IPS-18a (cell line): ENCODE data around the gene FOXRED2.

ENCODE experiments used
- H3K27ac ChIP-seq: one replicate; pipeline ENCODE4 v1.5.1; 2013; ENCODE audit warnings: low read length
- H3K27me3 ChIP-seq: one replicate; pipeline ENCODE4 v1.6.1; 2013; ENCODE audit warnings: mild to moderate bottlenecking, low read length; ENCODE audit not compliant: control insufficient read depth, insufficient read depth
- H3K36me3 ChIP-seq: one replicate; pipeline ENCODE4 v1.6.1; 2013; ENCODE audit warnings: low read depth, low read length; ENCODE audit not compliant: control insufficient read depth
- H3K4me1 ChIP-seq: one replicate; pipeline ENCODE4 v1.6.1; 2013; ENCODE audit warnings: low read depth, low read length; ENCODE audit not compliant: control insufficient read depth
- H3K4me3 ChIP-seq: one replicate; pipeline ENCODE4 v1.5.1; 2013; ENCODE audit warnings: low read length
- H3K9ac ChIP-seq: one replicate; pipeline ENCODE4 v1.6.1; 2013; ENCODE audit warnings: mild to moderate bottlenecking, low read length, moderate library complexity
- H3K9me3 ChIP-seq: one replicate; pipeline ENCODE4 v1.6.1; 2013; ENCODE audit warnings: low read depth, low read length; ENCODE audit not compliant: control insufficient read depth

The FOXRED2 gene

GRCh38 chr22:36512991-36513390 lies 6.2 kb upstream of the FOXRED2 start:
- Histone ChIP-seq H3K4me1 (no peaks in the 10 kb centered on the region), H3K36me3 (peaks cover 70% of the 10 kb centered on the region), H3K4me3 (no peak overlapping the region), H3K9me3 (no peaks in the 10 kb centered on the region), H3K9ac (no peak overlapping the region), H3K27ac (no peak overlapping the region), H3K27me3 (no peaks in the 10 kb centered on the region)

DNA sequence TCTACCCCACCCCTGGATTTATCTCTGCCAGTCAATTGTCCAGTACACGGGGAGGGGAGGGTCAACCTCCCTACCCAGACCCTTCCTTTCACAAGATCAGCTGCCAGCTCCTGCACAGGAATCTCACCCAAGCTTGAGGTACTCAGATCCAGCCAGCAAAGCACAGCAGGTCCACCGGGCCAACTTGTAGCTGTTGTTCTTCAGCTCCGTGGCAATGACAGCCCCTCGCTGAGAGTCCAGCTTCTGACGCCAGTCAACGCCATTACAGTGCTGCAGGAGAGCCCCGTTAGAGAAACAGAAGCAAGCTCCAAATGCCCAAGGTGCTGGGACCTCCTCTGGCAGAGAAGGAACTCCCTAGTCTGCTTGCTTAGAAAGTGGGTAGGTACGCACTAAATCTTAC lies 5.5 kb upstream of the FOXRED2 start:
- peaks cover 65% of the 10 kb centered on the region for H3K36me3 ChIP-seq
- no peaks in the 10 kb centered on the region for H3K9me3 ChIP-seq
- H3K4me3 ChIP-seq = no peak overlapping the region
- no peak overlapping the region for H3K9ac ChIP-seq
- peaks cover 5% of the 10 kb centered on the region for H3K27me3 ChIP-seq
- H3K27ac ChIP-seq = no peak overlapping the region
- no peaks in the 10 kb centered on the region for H3K4me1 ChIP-seq

DNA sequence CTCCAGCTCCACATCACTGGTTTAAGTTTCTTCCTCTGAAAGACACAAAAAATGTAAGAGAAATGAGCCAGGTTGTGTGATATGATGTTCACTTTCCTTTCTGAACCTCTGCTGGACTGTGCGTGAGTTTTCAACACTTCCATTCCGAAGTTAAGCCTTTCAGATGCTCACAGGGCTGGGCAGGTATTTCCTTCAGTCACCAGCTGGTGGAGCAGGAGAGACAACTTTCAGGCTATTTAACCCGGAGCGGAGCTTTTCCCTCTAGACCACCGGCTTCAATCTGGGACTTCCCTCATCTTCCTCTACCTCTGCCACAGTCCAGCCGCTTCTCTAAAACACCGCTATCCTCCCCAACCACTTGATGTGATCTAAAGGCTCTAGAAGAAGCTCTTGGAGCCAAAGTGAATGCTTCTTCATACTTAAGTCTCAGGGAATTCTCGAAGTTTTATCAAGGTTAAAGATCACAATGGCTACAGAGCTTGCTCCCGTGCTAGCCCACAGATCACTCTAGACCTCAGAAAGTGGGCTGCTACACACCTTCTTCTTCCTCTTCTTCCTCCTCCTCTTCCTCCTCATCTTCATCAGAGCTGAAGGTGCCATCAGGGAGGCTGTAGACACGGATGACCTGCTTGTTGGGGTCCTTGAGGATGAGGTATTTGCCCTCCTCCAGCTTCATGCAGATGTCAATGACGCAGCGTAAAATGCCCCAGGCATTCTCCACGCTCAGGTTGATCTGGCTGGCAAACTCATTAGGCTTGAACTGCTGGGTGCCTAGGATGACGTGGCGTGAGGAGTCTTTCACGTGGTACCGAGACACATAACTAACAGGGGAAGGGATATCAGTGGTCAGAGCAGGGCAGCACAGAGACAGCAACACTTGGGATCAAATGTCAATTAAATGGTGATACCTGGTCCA lies 4.4 kb upstream of the FOXRED2 start:
- peaks cover 54% of the 10 kb centered on the region for H3K36me3 ChIP-seq
- H3K27ac ChIP-seq = no peak overlapping the region
- no peaks in the 10 kb centered on the region for H3K9me3 ChIP-seq
- no peaks in the 10 kb centered on the region for H3K4me1 ChIP-seq
- H3K9ac ChIP-seq = no peak overlapping the region
- peaks cover 7% of the 10 kb centered on the region for H3K27me3 ChIP-seq
- no peak overlapping the region for H3K4me3 ChIP-seq

DNA sequence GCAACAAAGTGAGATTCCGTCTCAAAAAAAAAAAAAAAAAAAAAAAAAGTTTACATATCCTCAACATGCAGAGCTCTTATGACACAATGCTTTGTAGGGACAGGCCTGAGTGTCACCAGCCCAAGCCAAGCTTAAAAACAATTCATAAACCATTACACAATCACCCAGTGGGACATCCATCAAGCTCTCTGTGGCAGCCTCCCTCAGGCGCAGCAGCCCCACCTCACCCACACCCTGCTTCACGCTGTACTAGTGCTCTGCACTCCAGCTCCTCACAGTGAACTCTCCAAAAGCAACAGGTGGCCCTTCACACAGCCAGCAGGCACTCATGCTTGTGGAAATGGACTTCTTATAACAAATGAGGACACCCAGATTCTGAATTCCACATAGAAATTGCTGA lies 3.5 kb upstream of the FOXRED2 start:
- no peaks in the 10 kb centered on the region for H3K9me3 ChIP-seq
- no peak overlapping the region for H3K27ac ChIP-seq
- H3K9ac ChIP-seq = no peak overlapping the region
- no peaks in the 10 kb centered on the region for H3K4me1 ChIP-seq
- peaks cover 7% of the 10 kb centered on the region for H3K27me3 ChIP-seq
- no peak overlapping the region for H3K4me3 ChIP-seq
- H3K36me3 ChIP-seq = peaks cover 45% of the 10 kb centered on the region

DNA sequence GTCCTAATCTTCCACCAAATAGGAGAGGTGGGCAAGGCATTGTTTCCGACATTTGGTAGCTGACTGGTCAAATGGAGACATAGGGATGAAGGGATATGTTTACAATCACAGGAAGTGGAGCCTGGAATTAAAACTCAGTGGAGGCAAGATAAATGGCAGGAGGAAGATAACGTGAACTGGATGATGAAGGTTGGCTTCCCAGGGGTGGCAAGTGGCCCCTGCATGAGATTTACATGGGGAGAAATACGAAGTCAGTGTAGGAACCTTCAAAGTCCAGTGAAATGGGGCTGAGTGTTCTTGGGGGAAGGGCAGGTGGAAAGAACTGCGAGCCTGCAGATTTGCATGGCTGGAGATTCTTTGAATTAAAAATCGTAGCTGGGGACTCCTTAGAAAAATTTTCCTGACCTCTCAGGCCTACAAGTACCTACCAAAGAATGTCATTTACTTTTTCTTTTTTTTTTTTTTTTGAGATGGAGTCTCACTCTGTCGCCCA lies 724 bp upstream of the FOXRED2 start:
- Histone ChIP-seq H3K9ac (peak overlapping the region; percentile 8), H3K27ac (no peak overlapping the region)

GRCh38 chr22:36505998-36506635 lies 723 bp downstream of the FOXRED2 start:
- Histone ChIP-seq H3K9me3 (no peaks in the 10 kb centered on the region), H3K9ac (peak overlapping the region; percentile 54), H3K4me3 (peak overlapping the region; percentile 46), H3K36me3 (peaks cover 22% of the 10 kb centered on the region), H3K27me3 (peaks cover 7% of the 10 kb centered on the region), H3K4me1 (no peaks in the 10 kb centered on the region), H3K27ac (no peak overlapping the region)

More for the DNA sequence above, 724 bp upstream of the FOXRED2 start:
- peaks cover 7% of the 10 kb centered on the region for H3K27me3 ChIP-seq
- no peaks in the 10 kb centered on the region for H3K4me1 ChIP-seq
- no peaks in the 10 kb centered on the region for H3K9me3 ChIP-seq
- H3K36me3 ChIP-seq = peaks cover 30% of the 10 kb centered on the region
- H3K4me3 ChIP-seq = peak overlapping the region; percentile 46

DNA sequence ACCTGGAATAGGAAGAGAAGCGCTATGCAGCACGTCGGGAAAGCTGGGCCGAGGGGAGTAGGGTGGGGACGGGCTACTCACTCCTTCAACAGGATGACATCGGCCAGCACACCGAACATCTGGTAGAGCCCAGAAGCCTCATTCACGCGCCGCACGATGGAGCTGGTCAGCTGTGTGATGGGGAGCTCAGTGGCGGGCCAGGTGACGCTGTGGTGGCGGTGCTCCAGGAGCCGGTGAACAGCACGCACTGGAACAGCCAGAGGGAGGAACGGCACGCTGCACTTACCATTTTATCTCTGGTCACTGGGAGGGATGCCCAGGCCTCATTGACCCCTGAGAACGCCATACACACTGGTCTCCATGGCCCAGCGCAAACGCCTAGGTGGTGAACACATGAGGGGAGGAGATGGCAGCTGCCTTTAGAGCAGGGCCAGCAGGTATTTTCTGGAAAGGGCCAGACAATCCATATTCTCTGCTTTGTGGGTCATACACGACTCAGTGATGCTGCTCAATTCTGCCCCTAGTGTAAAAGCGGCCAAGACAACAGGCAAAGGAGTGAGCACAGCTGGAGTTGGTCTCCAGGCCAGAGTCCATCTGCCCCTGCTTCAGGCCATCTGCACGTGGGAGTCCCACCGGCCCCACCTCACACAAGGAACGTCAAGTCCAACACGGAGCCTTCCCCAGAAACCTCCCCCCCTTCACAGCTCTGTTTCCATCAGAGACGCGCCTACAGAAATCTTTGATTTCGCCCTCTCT lies 8.8 kb downstream of the FOXRED2 start:
- Histone ChIP-seq H3K27me3 (no peaks in the 10 kb centered on the region), H3K9me3 (no peaks in the 10 kb centered on the region), H3K36me3 (peaks cover 40% of the 10 kb centered on the region), H3K4me3 (no peak overlapping the region), H3K27ac (no peak overlapping the region), H3K4me1 (no peaks in the 10 kb centered on the region), H3K9ac (no peak overlapping the region)

- H3K4me3 ChIP-seq = no peak overlapping the region
- no peak overlapping the region for H3K27ac ChIP-seq
- no peak overlapping the region for H3K9ac ChIP-seq
Observed at GRCh38 chr22:36493690-36494110, 13.1 kb downstream of the FOXRED2 start.

DNA sequence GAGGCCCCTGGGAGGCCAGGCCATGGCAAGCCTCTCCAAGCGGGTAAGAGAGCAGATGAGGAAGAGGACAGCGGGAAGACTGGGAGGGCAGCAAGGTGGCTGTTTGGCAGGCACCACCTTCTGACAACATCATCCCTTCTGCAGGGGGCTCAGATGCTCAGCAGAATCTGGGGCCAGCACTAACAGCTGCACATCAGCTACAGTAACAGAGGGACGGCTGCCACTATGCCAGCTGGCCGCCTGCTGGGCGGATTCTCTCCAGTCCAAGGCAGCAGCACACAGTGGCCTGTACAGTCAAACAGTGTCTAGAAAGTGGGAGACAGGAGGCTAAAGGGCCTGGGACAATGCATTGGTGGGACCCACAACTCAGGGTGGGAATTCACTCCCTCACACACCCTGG lies 14.7 kb downstream of the FOXRED2 start:
- H3K9me3 ChIP-seq = no peaks in the 10 kb centered on the region
- peaks cover 38% of the 10 kb centered on the region for H3K36me3 ChIP-seq
- H3K4me1 ChIP-seq = no peaks in the 10 kb centered on the region
- H3K27me3 ChIP-seq = no peaks in the 10 kb centered on the region
- no peak overlapping the region for H3K4me3 ChIP-seq
- H3K27ac ChIP-seq = no peak overlapping the region
- H3K9ac ChIP-seq = no peak overlapping the region

More at GRCh38 chr22:36493690-36494110, 13.1 kb downstream of the FOXRED2 start:
- H3K9me3 ChIP-seq = no peaks in the 10 kb centered on the region
- H3K36me3 ChIP-seq = peaks cover 47% of the 10 kb centered on the region
- no peaks in the 10 kb centered on the region for H3K27me3 ChIP-seq
- H3K4me1 ChIP-seq = no peaks in the 10 kb centered on the region

DNA sequence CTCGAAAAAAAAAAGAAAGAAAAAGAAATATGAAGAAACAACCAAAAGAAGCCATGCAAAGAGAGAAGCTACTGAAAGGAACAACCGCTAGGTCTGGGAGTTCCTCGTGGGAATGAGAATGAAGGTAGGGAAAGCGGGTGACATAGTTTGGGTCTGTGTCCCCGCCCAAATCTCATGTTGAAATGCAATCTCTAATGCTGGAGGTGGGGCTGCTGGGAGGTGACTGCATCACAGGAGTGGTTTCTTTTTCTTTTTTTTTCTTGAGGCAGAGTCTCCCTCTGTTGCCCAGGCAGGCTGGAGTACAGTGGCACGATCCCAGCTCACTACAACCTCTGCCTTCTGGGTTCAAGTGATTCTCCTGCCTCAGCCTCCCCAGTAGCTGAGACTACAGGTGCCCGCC lies 15.7 kb downstream of the FOXRED2 start:
- peaks cover 33% of the 10 kb centered on the region for H3K36me3 ChIP-seq
- no peaks in the 10 kb centered on the region for H3K27me3 ChIP-seq
- H3K4me1 ChIP-seq = no peaks in the 10 kb centered on the region
- no peak overlapping the region for H3K9ac ChIP-seq
- no peak overlapping the region for H3K27ac ChIP-seq
- H3K9me3 ChIP-seq = no peaks in the 10 kb centered on the region
- no peak overlapping the region for H3K4me3 ChIP-seq
